Astrocyte of the spinal cord (primary cell): Measurements from ENCODE around the gene TSNAXIP1.

Source experiments
- DNase-seq: peaks from one replicate; pipeline ENCODE4 v3.0.0; 2011; ENCODE audit warnings: low read depth, low spot score
- H3K4me3 ChIP-seq: 2 replicates; pipeline ENCODE4 v1.5.1; 2011; ENCODE audit warnings: low read depth, mild to moderate bottlenecking, low read length, moderate library complexity
- CTCF ChIP-seq: IDR thresholded peaks from 2 replicates; pipeline ENCODE4 v1.5.1; 2012; ENCODE audit warnings: low read depth, mild to moderate bottlenecking, low read length, inconsistent platforms
- in situ Hi-C: cut with HindIII; loops from 2 replicates; pipeline ENCODE4 v1.10.0; 2017; ENCODE audit warnings: low sequenced_read_pairs

TSNAXIP1 gene

GRCh38 chr16:67762385-67762784 lies 44.3 kb upstream of the TSNAXIP1 start:
- TF ChIP-seq CTCF: no peak
- in situ Hi-C loops: no loop called here
- no peak overlapping the region for H3K4me3 ChIP-seq
- no peak for DNase-seq

GRCh38 chr16:67763066-67763465 lies 43.6 kb upstream of the TSNAXIP1 start:
- DNase-seq: no peak
- in situ Hi-C loops: no loop called here
- no peak overlapping the region for H3K4me3 ChIP-seq
- no peak for TF ChIP-seq CTCF

- in situ Hi-C loops: no loop called here
- no peak for TF ChIP-seq CTCF
- no peak overlapping the region for H3K4me3 ChIP-seq
- no peak for DNase-seq
Measured at GRCh38 chr16:67764158-67764667, 42.5 kb upstream of the TSNAXIP1 start.

- in situ Hi-C loops: no loop called here
- DNase-seq: no peak
- H3K4me3 ChIP-seq: no peak overlapping the region
- TF ChIP-seq CTCF: no peak
Measured at GRCh38 chr16:67766291-67766690, 40.4 kb upstream of the TSNAXIP1 start.

- H3K4me3 ChIP-seq: no peak overlapping the region
- DNase-seq: peak; percentile 75
- TF ChIP-seq CTCF: no peak
- in situ Hi-C loops: no loop called here
Measured at GRCh38 chr16:67767953-67768352, 38.7 kb upstream of the TSNAXIP1 start.

- no peak for DNase-seq
- TF ChIP-seq CTCF: no peak
- H3K4me3 ChIP-seq: no peak overlapping the region
- in situ Hi-C loops: loop anchor here (10.0 kb wide), 1 partner anchor 56 kb away; the partner anchor contains the start of gene GFOD2
Measured at GRCh38 chr16:67770346-67770991, 36.2 kb upstream of the TSNAXIP1 start.

- H3K4me3 ChIP-seq: no peak overlapping the region
- DNase-seq: no peak
- no peak for TF ChIP-seq CTCF
- in situ Hi-C loops: loop anchor here (10.0 kb wide), 1 partner anchor 58 kb away; the partner anchor contains the start of gene GFOD2
Measured at GRCh38 chr16:67773099-67773498, 33.6 kb upstream of the TSNAXIP1 start.
